Left ventricle myocardium inferior (tissue), 1 donor: Measurements from ENCODE around the gene STK35. TPM values are rescaled to one million over a fixed set of nuclear protein-coding genes. Genes with fewer than 3 reads are reported as not detected.

Source experiments
- DNase-seq: peaks from one replicate; pipeline ENCODE4 v3.0.0-alpha.2; 2020
- H3K27ac ChIP-seq: fragments of 200-600 bp; replicated peaks from 2 replicates; pipeline ENCODE4 v1.8.0; 2021
- H3K27me3 ChIP-seq: fragments of 200-600 bp; 2 replicates; pipeline ENCODE4 v1.8.0; 2021; ENCODE audit warnings: low read depth
- H3K36me3 ChIP-seq: fragments of 200-600 bp; 2 replicates; pipeline ENCODE4 v1.8.0; 2021
- H3K4me1 ChIP-seq: fragments of 200-600 bp; 2 replicates; pipeline ENCODE4 v1.8.0; 2021
- H3K4me3 ChIP-seq: fragments of 200-600 bp; 2 replicates; pipeline ENCODE4 v1.8.0; 2021; ENCODE audit warnings: mild to moderate bottlenecking, moderate library complexity
- H3K9me3 ChIP-seq: fragments of 200-600 bp; replicated peaks from 2 replicates; pipeline ENCODE4 v1.8.0; 2021
- intact Hi-C: fragments of 100-400 bp; cut with micrococcal nuclease; formaldehyde crosslinking; loops from one replicate; pipeline ENCODE4 v1.11.0; 2022
- total RNA-seq: library from RNA; stranded (reverse); fragmentation: NEBNext Ultra II Directional; extraction: Animal tissue kit (Norgen Biotek cat#: 25700); gene quantifications from one replicate; pipeline ENCODE4 v1.2.1, GENCODE V29; 2021
- TF ChIP-seq, protein P1 (sequence below): fragments of 200-600 bp; IDR thresholded peaks from 2 replicates; pipeline ENCODE4 v1.8.0; 2021; ENCODE audit warnings: antibody characterized with exemption, mild to moderate bottlenecking, borderline replicate concordance
- donor health status: DM: no; HTN: yes; CAD: no; lungs with severe emphysema.

STK35 gene
- total RNA-seq, 1 donor from 2014 or later = 13.9 TPM

DNA sequence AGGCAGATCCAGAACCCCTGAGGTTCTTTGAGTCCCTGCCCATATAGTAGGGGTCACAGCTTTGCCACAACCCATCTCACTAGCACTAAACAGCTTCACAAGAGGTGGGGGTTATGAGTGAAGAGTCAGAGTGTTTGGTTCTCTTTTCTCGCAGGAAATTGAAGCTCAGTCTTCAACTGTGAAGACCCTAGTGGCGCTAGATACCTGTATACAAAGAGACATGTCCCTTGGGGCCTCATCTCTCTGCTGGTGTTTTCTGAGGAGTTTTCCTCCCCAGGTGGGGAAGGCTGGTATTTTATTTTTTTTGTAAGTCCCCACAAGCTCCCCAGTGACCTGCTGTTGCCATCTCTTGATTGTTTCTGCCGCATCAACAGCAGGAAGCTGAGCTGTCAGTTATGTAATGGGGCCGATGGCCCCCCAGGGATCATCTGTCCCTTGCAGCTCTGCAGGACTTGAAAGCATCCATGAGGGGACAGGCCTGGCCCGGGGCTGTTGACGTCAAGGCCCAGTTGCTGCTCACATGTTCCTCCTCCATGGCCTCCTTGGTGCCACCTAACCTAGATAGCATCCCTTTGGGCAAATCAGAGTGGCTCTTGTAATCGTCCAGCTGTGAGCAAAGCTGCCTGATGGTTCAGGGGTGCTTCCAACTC lies 23.1 kb downstream of the STK35 start:
- Histone ChIP-seq H3K9me3 (no peaks in the 10 kb centered on the region), H3K4me3 (no peak overlapping the region), H3K27ac (peak overlapping the region; percentile 80), H3K36me3 (no peaks in the 10 kb centered on the region), H3K4me1 (peaks cover 100% of the 10 kb centered on the region), H3K27me3 (no peaks in the 10 kb centered on the region)
- intact Hi-C loops = no loop called here
- DNase-seq = peak; percentile 37
- TF ChIP-seq, protein P1, sequence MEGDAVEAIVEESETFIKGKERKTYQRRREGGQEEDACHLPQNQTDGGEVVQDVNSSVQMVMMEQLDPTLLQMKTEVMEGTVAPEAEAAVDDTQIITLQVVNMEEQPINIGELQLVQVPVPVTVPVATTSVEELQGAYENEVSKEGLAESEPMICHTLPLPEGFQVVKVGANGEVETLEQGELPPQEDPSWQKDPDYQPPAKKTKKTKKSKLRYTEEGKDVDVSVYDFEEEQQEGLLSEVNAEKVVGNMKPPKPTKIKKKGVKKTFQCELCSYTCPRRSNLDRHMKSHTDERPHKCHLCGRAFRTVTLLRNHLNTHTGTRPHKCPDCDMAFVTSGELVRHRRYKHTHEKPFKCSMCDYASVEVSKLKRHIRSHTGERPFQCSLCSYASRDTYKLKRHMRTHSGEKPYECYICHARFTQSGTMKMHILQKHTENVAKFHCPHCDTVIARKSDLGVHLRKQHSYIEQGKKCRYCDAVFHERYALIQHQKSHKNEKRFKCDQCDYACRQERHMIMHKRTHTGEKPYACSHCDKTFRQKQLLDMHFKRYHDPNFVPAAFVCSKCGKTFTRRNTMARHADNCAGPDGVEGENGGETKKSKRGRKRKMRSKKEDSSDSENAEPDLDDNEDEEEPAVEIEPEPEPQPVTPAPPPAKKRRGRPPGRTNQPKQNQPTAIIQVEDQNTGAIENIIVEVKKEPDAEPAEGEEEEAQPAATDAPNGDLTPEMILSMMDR = no peak

DNA sequence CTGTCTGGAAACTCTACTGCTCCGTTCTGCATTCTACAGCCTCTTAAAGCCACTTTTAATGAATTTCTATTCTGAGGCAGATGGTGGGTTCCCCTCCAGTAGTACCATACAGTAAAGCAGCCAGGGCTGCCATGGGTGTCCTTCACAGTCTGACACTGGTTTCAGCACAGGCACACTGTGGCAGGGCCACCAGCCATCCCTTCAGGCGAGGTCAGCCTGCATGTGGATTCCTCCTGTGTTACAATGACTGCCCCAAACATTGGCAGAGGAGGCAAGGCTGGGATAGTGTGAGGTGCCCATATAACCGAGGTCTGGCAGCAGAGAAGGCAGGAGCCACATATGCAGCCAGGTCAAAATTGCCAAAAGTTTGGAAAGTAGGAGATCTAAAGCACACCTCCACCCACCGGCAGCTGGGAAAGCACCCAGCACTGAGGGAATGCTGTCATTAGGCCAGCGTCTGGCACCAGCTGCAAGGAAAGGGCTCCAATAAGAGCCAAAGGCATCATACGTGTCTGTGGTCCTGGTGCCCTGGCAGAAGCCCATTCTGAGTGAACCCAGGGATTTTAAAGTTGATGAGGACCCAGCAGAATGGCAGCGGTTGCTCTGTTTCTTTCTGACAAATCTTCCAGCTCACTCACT lies 24.0 kb downstream of the STK35 start:
- peak; percentile 53 for DNase-seq

DNA sequence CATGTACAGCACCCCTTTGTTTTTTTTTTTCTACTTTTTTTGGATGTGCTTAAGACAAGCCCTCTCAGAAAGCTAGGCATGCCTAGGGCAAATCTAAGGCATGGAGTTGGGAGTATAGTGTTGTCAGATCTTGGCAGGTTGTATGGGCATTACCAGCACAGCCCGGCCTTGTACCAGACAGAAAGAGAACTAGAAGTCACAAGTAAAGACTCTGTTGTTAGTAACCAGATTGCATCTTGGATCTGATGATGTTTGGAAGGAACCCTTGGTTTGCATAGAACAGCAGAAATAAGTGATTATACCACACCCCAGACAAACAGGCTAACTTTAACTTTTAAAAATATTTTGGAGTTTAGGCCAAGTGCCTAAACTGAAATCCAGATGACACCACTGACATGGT lies 25.6 kb downstream of the STK35 start:
- Histone ChIP-seq H3K36me3 (no peaks in the 10 kb centered on the region), H3K27me3 (no peaks in the 10 kb centered on the region), H3K9me3 (no peaks in the 10 kb centered on the region), H3K4me3 (no peak overlapping the region), H3K4me1 (peaks cover 100% of the 10 kb centered on the region), H3K27ac (peak overlapping the region; percentile 80)
- intact Hi-C loops = no loop called here
- DNase-seq = no peak
- TF ChIP-seq, protein P1 = no peak

More for the DNA sequence above, 24.0 kb downstream of the STK35 start:
- Histone ChIP-seq H3K27me3 (no peaks in the 10 kb centered on the region), H3K27ac (peak overlapping the region; percentile 80), H3K4me3 (no peak overlapping the region), H3K9me3 (no peaks in the 10 kb centered on the region), H3K36me3 (no peaks in the 10 kb centered on the region), H3K4me1 (peaks cover 100% of the 10 kb centered on the region)
- TF ChIP-seq, protein P1 = no peak
- intact Hi-C loops = no loop called here

DNA sequence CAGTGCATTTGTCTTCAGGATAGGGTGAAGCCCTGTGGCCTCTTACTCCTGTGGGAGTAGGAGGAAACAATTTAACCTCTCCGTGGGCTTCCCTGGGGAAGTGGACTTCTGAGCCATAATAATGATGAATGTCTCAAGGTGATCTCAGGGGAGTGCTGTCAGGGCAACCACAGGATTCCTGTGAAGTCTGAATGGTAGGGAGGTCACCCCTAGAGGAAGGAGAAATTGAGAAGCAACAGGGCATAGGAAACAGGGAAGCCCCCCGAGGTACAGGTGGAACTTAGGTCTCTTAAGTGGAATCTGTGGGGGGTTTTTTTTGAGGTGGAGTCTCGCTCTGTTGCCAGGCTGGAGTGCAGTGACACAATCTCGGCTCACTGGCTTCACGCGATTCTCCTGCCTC lies 26.9 kb downstream of the STK35 start:
- Histone ChIP-seq H3K4me3 (no peak overlapping the region), H3K9me3 (no peaks in the 10 kb centered on the region), H3K36me3 (no peaks in the 10 kb centered on the region), H3K4me1 (peaks cover 100% of the 10 kb centered on the region), H3K27ac (no peak overlapping the region), H3K27me3 (no peaks in the 10 kb centered on the region)
- no peak for DNase-seq
- intact Hi-C loops = no loop called here
- TF ChIP-seq, protein P1 = no peak

DNA sequence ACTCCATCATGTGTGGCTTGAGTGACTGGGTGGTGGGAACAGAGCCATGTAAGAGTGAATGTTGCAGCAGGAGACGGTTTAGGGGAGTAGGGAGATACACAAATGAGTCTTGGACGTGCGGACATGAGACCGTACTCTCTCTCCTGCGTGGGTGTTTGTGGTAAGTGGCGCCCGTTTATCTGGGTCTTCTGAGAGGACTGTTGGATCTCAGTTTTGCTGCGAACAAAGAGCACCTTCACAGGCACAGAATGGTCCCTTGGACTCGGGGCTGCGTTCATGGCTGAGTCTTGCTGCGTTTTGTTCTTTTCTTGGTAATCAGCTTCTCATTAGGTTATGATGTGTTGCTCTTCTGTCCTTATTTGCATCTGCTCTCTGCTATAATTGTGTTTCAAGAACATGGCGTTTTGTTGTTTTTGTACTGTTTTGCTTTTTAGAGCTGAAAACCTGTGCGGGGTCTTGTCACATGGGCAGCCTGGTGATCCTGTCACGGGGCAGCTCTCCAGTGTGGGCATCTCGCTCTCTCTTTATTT lies 28.5 kb downstream of the STK35 start:
- H3K4me3 ChIP-seq = no peak overlapping the region
- no peaks in the 10 kb centered on the region for H3K9me3 ChIP-seq
- peak overlapping the region; percentile 56 for H3K27ac ChIP-seq
- no peaks in the 10 kb centered on the region for H3K36me3 ChIP-seq
- no peak for DNase-seq
- intact Hi-C loops = no loop called here
- peaks cover 100% of the 10 kb centered on the region for H3K4me1 ChIP-seq
- H3K27me3 ChIP-seq = no peaks in the 10 kb centered on the region
- TF ChIP-seq, protein P1 = no peak
